HG02798 (cell line): Measurements from ENCODE around the gene ST8SIA5.
"Not testable (repeated sequence)": the region's sequence is repeated elsewhere in the genome, so short reads cannot be mapped to it uniquely, and the experiment has no call there.

ENCODE experiments used
- ATAC-seq: cut with Tn5 transposase; IDR thresholded peaks from one replicate; pipeline ENCODE4 v1.9.1; 2021; ENCODE audit warnings: mild to moderate bottlenecking; ENCODE audit not compliant: unreplicated experiment, poor library complexity

The ST8SIA5 gene, protein sequence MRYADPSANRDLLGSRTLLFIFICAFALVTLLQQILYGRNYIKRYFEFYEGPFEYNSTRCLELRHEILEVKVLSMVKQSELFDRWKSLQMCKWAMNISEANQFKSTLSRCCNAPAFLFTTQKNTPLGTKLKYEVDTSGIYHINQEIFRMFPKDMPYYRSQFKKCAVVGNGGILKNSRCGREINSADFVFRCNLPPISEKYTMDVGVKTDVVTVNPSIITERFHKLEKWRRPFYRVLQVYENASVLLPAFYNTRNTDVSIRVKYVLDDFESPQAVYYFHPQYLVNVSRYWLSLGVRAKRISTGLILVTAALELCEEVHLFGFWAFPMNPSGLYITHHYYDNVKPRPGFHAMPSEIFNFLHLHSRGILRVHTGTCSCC

DNA sequence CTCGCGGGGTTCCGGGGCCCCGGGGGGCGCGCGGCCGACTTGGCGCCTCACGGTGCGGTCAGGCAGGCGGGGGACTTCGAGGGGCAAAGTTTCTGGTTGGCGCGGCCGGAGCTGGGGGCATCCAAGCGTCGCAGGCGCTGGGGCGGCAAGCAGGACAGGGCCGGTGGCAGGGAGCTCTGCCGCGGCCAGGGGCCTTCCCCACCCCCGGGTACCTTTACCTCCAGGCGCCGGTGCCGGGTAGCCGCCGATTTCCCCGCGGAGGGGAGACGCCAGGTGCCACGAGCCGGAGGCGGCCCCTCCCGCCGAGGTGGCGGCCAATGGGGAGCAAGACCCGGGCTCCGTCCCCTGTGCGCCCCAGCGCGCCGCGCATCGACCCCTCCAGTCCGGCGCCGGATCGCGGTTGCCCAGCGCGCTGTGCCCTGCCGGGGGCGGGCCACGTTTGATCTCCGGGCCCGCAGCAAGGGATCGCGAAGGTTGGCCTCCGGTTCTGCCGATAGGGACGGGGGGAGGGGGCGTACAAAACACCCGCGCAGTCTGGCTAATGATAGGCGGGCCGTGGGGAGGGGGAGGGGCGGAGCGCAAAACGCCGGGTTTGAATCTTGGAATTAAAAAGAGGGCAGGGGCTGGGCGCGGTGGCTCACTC is at the start of gene ST8SIA5:
ST8SIA5 (minus strand) TSS at position 495 of the 643 bp plus-strand sequence. CDS start 545 bp downstream, outside the sequence.
- peak; percentile 26 for ATAC-seq

DNA sequence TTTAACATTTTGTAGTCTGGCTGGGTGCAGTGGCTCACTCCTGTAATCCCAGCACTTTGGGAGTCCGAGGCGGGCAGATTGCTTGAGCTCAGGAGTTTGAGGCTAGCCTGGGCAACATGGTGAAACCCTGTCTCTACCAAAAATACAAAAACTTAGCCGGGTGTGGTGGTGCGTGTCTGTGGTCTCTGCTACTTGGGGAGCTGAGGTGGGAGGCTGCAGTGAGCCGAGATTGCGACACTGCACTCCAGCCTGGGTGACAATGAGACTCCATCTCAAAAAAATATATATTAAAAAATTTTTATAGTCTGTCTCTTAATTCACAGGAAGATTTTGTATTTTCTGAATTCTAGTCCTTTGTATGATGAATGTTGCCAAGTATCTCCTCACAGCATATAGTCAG is 39.1 kb upstream of the ST8SIA5 start:
- ATAC-seq = not testable (repeated sequence)

DNA sequence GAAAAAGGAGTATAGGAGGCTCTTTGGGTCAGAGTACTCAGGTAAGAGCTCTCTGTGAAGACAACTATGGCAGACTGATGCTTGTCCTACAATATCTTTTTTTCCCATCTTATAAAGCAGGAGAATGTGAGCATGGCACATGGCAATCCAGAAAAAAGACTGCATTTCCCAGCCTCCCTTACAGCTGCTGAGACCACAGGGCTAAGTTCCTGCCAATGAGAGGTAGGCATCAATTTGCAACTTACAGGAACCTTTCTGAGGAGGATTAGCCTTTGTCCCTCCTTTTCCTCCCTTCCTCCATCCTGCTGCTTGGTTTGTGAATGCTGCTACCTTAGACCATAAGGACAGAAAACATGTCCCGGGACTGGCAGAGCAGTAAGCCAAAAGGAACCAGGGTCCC is 37.8 kb upstream of the ST8SIA5 start:
- ATAC-seq = no peak

DNA sequence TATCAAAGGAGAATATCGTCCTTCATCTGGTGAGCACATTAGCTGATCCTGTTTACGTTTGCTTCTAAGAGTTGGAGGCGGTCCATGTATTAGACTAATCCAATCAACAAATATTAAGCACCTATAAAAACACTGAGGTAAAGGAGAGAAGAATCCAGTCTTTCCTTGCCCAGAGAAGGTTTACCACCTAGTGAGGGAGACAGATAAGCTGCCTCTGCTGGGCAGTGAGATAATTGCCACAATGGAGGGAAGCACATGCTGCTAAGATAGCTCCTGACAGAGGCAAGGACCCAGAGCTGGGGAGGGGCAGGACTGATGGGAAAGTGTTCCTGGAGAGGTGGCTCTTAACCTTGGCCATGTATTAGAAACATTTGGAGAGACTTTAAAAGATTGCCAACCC is 36.7 kb upstream of the ST8SIA5 start:
- no peak for ATAC-seq

DNA sequence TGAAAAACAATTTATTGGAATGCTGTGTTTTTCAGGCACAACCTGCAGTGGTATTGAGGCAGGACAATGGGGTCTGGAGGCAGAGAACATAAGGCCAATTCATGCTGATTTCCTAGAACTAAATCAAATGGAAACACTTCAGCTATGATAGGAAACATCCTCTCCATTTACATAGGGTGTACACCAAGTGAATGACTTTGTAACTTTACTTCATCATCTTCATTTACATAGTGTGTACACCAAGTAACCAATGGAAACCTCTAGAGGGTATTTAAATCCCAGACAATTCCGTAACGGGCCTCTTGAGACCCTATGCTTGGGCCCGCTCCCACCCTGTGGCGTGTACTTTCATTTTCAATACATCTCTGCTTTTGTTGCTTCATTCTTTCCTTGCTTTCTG is 32.2 kb upstream of the ST8SIA5 start:
- ATAC-seq = no peak

DNA sequence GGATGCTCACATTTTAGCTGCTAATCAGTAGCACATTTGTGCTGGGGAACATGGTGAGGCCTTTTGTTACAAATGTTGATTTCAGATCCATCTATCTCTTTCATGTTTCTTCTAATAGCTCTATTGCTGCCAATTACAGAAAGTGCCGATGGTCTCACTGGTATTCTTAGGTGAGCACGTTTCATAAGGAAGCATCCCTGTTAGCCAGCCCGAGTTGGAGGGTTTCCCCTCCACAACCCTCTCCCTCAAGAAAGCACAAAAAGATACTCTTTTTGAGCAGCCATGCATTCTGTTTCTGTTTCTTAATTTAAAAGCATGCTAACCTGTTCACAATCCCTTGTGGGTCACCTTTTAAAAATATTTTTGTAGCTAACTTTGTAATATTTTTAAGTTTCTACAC is 30.8 kb upstream of the ST8SIA5 start:
- ATAC-seq = no peak

DNA sequence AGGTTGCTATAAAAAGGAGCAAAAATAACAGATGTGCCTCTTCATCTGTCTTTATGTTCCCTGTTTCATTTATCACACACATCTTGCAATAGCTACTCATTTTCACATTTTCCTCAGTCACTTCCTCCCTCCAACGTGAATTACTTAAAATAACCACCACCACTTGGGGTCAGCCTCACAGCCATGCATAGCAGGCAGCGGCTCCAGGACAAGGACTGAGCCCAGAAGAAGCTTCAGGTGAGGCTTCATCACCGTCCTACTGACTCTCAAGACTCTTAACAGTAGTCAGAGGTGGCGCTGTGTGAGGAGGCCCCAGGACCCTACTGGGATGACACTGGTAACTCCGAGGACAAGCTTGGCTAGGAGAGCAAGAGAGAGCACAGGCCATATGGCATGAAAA is 15.5 kb upstream of the ST8SIA5 start:
- no peak for ATAC-seq

DNA sequence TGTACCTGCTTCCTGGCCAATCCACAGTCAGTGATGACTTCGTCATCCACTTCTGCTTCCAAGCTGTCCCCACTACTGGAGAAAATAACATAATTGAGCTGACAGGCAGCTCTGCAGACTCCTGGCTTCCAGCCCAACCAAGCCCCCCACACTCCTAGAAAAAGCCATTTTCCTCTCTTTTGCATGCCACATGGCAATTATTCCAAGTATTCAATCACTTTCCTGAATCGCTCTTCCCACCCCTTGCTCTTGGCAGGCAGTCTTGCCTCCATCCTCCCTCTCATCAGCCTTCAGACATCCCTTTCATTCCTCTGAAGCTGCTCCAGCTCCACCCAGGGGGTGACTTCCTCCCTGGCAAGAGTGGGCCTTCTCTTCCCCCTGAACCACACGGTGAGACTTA is 14.3 kb upstream of the ST8SIA5 start:
- no peak for ATAC-seq

DNA sequence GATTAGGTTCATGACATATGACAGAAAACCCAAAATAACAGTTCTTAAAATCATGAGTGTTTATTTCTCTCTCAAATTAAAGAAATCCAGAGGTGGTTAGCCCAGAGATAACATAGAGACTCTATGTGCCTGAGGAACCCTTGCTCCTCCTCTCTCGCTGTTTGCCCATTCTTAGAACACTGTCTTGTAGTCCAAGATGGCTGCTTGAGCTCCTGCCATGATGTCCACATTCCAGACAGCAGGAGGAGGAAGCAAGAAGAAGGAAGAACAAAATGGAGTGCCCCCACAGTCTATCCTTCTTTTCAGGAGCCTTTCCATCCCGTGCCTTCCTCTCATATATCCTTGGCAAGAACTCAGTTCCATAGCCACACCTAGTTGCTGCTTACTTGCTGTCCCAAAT is 13.9 kb upstream of the ST8SIA5 start:
- ATAC-seq = no peak

DNA sequence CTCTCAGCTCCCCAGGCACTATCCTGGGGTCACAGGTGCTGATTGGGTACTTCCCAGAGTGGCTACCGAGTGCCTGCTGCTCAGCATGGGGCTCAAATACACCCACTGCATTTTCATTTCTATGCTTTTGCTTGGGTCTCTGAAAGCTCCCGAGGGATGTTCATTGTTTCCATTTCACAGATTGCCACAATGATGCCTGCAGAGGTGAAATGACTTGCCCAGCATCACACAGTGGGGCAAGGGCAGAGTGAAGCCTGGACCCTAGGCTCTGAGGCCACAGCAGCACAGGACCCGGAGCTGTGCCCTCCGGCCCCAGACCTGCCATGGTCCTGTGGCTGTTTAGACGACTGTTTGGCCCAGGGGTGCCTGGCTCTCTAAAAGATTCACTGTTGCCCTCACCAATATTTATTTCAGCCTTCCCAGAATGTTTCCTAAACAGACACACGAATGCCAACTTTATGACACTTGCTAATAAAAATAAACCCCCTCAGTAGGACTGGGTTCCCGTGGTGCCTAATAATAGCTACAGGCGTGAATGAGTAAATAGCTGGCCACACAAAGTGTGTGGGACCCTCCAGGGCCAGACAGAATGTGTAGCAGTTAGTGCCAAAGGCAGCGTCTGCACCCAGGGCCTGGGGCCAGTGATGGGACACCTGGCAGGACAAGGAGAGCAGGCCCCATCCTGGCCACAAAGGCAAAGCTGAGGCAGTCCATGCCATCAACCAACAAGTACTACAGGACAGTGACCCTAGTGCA is 11.5 kb upstream of the ST8SIA5 start:
- no peak for ATAC-seq

DNA sequence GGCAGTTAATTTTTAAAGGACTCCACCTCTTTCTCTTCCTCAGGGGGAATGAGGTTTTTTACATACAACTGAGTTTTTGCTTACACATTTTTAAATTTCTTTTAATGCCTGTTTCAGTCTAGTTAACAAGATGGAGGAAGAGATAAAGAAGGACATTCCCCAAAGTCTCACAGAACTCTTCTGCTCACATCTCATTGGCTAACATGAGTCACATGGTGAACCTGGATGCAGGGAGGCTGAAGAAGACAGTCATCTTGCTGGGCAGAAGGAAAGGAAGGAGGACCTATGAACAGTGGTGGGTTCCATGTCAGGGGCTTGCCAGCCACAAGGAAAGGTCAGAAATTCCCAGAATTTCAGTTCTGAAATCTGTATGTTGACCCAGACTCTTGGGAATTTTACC is 10.4 kb upstream of the ST8SIA5 start:
- no peak for ATAC-seq

DNA sequence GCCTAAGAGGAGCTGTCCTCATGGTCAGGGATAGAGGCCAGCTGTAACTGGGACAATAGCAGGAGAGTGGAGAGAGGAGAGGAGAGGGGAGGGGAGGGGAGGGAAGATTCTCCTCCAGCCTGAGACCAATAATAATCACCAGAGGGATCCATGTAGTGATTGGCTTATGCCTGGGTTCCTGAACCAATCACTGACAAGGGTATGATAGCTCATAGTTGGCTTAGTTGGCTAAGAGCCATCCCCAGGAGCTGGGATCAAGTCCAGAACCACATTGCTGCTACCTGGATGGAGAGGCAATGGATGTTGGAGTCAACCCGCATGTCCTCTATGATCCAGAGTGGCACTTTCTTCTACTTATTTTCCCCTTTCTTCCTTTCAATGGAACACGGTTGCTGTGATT is 7.7 kb upstream of the ST8SIA5 start:
- ATAC-seq = no peak

DNA sequence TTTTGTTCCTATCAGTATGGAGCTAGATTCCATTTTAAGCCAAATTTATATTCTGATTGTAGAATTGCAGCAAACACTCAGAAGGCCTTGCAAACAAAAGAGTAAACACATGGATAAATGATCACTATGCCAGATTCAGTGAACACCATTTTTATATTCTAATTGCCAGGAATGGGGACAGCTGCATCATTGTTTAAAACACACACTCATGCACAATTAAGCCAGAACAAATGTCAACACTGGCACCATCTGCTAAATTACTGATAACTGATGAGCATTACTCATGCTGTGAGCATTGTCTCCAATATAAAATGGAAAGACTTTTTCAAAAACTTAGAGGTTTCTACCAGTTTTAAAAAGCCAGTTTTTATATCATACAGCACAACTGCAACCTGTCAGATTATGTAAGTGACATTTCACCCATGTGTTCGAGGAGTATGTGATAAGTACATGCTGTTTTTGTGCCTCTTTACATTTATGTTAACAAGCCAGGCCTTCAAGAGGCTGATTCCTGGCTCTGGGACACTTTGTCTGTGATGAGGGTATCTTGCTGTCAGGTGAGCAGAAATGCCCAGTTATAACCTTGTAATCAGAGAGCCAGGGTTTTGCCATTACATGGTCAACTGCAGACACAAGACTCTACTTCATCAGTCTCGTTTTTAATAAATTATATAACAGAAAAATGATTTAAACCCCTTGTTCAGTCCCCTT is 4.4 kb upstream of the ST8SIA5 start:
- no peak for ATAC-seq

DNA sequence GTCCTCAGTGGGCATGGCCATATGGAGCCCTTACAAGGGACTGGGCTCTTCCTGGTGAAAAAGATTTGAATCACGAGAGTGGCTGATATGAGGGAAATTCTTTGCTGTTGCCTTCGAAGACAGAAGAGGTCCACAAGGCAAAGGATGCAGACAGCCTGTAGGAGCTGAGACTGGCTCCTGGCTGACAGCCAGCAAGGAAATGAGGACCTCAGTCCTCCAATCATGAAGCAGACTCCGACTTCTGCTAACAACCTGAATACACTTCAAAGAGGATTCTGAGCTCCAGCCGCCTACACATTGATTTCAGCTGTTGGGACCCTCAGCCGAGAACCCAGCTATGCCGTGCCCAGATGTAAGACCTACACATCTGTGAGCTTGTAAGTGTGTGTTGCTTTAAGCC is 3.0 kb upstream of the ST8SIA5 start:
- no peak for ATAC-seq

DNA sequence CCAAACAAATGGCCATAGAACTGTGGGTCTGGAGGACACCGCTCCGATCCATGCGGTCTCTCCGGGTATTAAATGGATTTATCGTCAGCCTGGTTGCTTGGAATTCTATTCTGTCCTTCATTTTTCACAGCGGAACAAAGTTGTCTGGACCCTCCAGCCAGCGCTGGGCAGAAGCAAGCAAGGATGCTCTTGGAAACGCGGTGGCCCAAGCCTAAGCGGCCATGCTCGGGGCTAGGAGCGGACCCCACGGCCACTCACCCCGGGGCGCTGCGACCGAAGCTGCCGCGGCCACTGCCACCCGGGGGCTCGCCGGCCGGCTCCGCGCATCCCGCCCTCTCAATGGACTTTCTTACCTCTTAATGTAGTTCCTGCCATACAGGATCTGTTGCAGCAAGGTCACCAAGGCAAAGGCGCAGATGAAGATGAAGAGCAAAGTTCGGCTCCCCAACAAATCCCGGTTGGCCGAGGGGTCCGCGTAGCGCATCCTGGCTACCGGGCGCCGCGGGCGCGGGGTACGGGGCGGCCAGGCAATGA is 761 bp downstream of the ST8SIA5 start:
- ATAC-seq = no peak

DNA sequence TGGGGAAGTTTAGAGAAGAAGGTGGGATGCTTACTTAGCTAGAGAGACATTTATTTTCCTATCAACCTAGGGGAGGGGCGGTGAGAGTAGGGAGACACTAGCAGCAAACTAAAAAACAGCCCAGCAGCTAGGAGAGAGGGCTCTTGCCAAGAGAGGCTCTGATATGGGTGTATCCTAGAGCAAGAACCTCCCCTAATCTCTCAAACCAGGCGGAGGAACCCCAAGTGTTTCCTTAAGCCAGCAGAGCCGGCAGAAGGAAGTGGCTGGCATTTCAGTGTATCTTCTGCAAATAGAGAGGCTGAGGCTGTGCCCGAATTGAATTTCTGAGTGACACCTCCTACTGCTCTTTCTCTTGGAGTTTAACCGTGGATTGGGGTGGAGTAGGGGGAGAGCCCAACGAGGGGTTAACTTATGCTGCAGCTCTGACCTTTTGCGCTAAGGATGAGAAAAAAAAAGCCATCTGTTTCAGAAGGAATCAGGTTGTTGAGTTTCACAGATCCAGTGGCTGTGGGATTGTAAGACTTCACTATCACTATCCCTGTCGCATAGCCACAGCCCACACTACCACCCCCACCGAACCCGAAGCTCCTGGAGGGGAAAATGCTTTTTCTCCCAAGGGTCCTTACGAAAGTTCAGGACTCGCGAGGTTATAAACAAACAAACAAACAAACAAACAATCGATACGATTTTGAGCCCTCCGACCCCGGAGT is 1.4 kb downstream of the ST8SIA5 start:
- ATAC-seq = no peak

DNA sequence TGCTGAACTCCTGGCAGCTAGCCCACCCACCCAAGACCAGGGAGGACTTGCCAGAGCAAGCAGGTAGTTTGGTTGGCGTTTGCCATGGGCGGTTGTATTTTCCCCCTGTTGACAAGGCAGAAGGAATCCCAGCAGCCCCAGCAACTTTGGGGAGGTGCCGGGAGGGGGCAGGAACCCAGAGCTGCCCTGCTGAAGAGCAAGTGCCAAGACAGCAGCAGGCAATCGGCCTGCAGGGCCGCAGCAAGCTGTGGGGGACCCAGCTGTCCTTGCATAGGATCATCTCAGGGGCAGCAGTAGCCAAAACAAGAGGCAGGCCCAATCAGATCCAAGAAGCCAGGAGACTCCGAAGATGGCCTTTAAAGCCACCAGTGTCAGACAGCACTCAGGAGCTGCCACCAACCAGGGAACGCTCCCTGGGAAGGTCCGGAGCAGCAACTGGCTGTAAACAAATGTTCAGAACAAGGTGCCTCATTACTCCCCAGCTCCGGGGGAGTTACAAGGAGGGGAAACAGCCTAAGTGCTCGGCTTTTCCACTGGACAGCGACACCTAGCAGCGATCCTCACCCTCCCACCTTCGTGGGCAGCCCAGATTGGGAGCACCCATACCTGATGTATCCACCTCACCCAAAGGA is 2.1 kb downstream of the ST8SIA5 start:
- no peak for ATAC-seq

DNA sequence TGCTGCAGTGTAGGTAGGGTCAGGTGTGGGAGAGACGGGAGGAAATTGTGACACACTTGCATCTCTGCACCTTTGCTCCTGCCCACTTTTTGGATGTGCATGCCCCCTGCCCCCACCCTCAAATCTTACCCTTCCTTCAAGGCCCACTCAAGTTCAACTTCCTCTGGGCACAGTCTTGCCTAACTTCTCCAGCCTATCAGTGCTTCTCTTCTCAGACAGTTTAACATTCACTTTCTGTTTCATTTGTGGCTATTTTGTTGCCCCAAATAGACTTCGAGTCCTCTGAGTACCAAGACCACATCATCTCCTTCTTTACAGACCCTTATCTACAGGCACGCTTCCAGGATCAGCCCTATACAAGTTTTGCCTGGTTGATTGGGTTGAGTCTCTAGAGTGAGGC is 2.7 kb downstream of the ST8SIA5 start:
- ATAC-seq = peak; percentile 75

DNA sequence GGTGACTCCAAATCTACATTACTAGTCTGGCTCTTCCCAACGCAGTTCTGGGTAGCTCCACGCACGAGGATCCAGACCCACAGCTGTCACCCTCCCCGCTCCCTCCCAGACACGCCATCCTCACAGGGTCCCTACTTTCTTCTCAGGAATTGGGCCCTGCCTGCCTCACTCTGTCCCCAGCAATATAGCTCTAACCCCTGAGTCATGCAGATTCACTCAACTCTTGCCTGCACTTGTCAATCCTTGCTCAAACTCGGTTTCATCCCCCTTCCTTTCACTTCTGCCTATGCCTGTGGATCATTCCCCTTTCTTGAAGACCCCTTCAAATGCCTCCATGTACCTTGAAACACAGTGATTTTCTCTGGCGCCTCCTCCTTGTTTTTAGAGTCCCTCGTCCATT is 5.0 kb downstream of the ST8SIA5 start:
- ATAC-seq = no peak
